K562 (cell line): ENCODE data around the gene ZFP57. TPM values are rescaled to one million over a fixed set of nuclear protein-coding genes. Genes with fewer than 3 reads are reported as not detected.

Experiments
- ATAC-seq: fragments of 200-7000 bp; cut with Tn5 transposase; 3 replicates; pipeline ENCODE4 v1.9.1; 2020; ENCODE audit warnings: moderate library complexity
- BruUV-seq: library from RNA; stranded (reverse); fragments of 400-500 nt; replicated peaks from 2 replicates; lab custom pipeline; 2021; lab: Mats Ljungman, UMichigan
- CTCF ChIA-PET: fragments of 300-600 bp; formaldehyde crosslinking; extraction: SDS; loops from one replicate; lab custom pipeline; 2021; ENCODE audit warnings: low intra/inter-chr PET ratio; lab: Yijun Ruan, JAX
- POLR2A ChIA-PET: fragments of 300-600, 350-650 bp; sonication (Branson Sonifier 250); formaldehyde crosslinking; extraction: SDS; loops from one replicate; lab custom pipeline; 2021; ENCODE audit warnings: antibody characterized with exemption, inconsistent platforms; lab: Yijun Ruan, JAX
- DNase-seq, 4 experiments: peaks; one replicate each; pipeline versions ENCODE4 v3.0.0 to v3.0.0-alpha.2; 2011 to 2018; ENCODE audit warnings: low spot score in 3 of 4, mixed read lengths in 3 of 4; ENCODE audit errors: extremely low read depth in 1 of 4
- FAIRE-seq: peaks from 2 replicates; lab custom pipeline; 2011; peaks lifted over from hg19 to GRCh38; lab: Jason Lieb, UNC
- H2AFZ ChIP-seq: 2 replicates; pipeline ENCODE4 v1.6.0; 2011; ENCODE audit warnings: low read depth, low read length, control low read depth, inconsistent platforms
- H3K27ac ChIP-seq: fragments of 200-600 bp; 3 replicates; pipeline ENCODE4 v1.8.0; 2011; ENCODE audit warnings: low read depth, mild to moderate bottlenecking, control low read depth, inconsistent platforms, low read length, moderate library complexity, mixed read lengths; ENCODE audit errors: extremely low read depth
- H3K27me3 ChIP-seq, 2 experiments: fragments of 300-600 bp in 1 of 2; 2 replicates in 1 of 2; 3 replicates in 1 of 2; pipeline versions ENCODE4 v1.6.0 to v1.8.0; 2011; ENCODE audit warnings: inconsistent platforms in 2 of 2, low read length in 2 of 2, mild to moderate bottlenecking in 1 of 2, mixed read lengths in 1 of 2, moderate library complexity in 1 of 2; ENCODE audit not compliant: control insufficient read depth in 2 of 2, insufficient read depth in 2 of 2
- H3K36me3 ChIP-seq: fragments of 300-600 bp; 3 replicates; pipeline ENCODE4 v1.8.0; 2011; ENCODE audit warnings: mild to moderate bottlenecking, low read length, inconsistent platforms; ENCODE audit not compliant: control insufficient read depth, insufficient read depth
- H3K4me1 ChIP-seq, 2 experiments: fragments of 200-600 bp in 1 of 2; replicated peaks in 1 of 2; 2 replicates in 1 of 2; 3 replicates in 1 of 2; pipeline versions ENCODE4 v1.5.1 to v1.8.0; 2011; ENCODE audit warnings: inconsistent platforms in 2 of 2, low read length in 2 of 2, mild to moderate bottlenecking in 1 of 2, mixed read lengths in 1 of 2, moderate library complexity in 1 of 2; ENCODE audit not compliant: control insufficient read depth in 2 of 2, insufficient read depth in 2 of 2
- H3K4me2 ChIP-seq: 2 replicates; pipeline ENCODE4 v1.6.1; 2011; ENCODE audit warnings: low read length, control low read depth, inconsistent platforms, mixed read lengths; ENCODE audit not compliant: insufficient read depth
- H3K4me3 ChIP-seq: fragments of 200-600 bp; sonication (generic), shearing (Covaris generic); 2 replicates; pipeline ENCODE4 v1.5.1; 2016; ENCODE audit warnings: control low read depth, inconsistent platforms
- H3K79me2 ChIP-seq: fragments of 200-600 bp; 3 replicates; pipeline ENCODE4 v1.8.0; 2011; ENCODE audit warnings: low read length, inconsistent platforms; ENCODE audit not compliant: control insufficient read depth, insufficient read depth
- H3K9ac ChIP-seq, 2 experiments: 2 replicates each; pipeline versions ENCODE4 v1.6.0 to v1.6.1; 2011; ENCODE audit warnings: low read depth in 2 of 2, low read length in 2 of 2, control low read depth in 1 of 2, inconsistent platforms in 1 of 2, mild to moderate bottlenecking in 1 of 2, mixed read lengths in 1 of 2; ENCODE audit not compliant: insufficient read depth in 1 of 2
- H3K9me1 ChIP-seq: one replicate; pipeline ENCODE4 v1.6.0; 2011; ENCODE audit warnings: inconsistent platforms, mild to moderate bottlenecking, low read length, moderate library complexity; ENCODE audit not compliant: control insufficient read depth, insufficient read depth
- H3K9me3 ChIP-seq: replicated peaks from 2 replicates; pipeline ENCODE4 v1.5.1; 2011; ENCODE audit warnings: low read depth, low read length, inconsistent platforms; ENCODE audit not compliant: control insufficient read depth, insufficient read depth
- H4K20me1 ChIP-seq: replicated peaks from 2 replicates; pipeline ENCODE4 v1.6.1; 2011; ENCODE audit warnings: low read length, inconsistent platforms, mixed read lengths; ENCODE audit not compliant: control insufficient read depth, insufficient read depth
- ARNT ChIP-seq, 2 experiments: fragments of 450-650 bp; IDR thresholded peaks; 2 replicates each; pipeline ENCODE4 v1.6.1; 2016; ENCODE audit warnings: mild to moderate bottlenecking in 1 of 2
- CBX2 ChIP-seq: fragments of 200-600 bp; sonication (generic); IDR thresholded peaks from one replicate; pipeline ENCODE4 v1.6.1; 2012; ENCODE audit warnings: mild to moderate bottlenecking, low read length, inconsistent platforms; ENCODE audit not compliant: insufficient read depth, poor library complexity, severe bottlenecking
- CBX3 ChIP-seq, 2 experiments: IDR thresholded peaks; 1 replicate in 1 of 2; 2 replicates in 1 of 2; pipeline ENCODE4 v1.6.1; 2012; ENCODE audit warnings: inconsistent platforms in 2 of 2, low read length in 2 of 2, borderline replicate concordance in 1 of 2, control low read depth in 1 of 2
- ESRRA ChIP-seq: fragments of 450-650 bp; IDR thresholded peaks from 2 replicates; pipeline ENCODE4 v1.6.1; 2014; ENCODE audit warnings: low read depth, mild to moderate bottlenecking, moderate library complexity, borderline replicate concordance
- MXD1 ChIP-seq: fragments of 250-450 bp; sonication (Bioruptor Pico); IDR thresholded peaks from 2 replicates; pipeline ENCODE4 v1.8.0; 2021; ENCODE audit warnings: borderline replicate concordance, mild to moderate bottlenecking, moderate library complexity; ENCODE audit not compliant: poor library complexity, severe bottlenecking
- PHB2 ChIP-seq: fragments of 450-650 bp; IDR thresholded peaks from 2 replicates; pipeline ENCODE4 v1.6.1; 2017; ENCODE audit warnings: low read depth
- POLR2H ChIP-seq: IDR thresholded peaks from 2 replicates; pipeline ENCODE4 v1.6.1; 2016; ENCODE audit warnings: missing genetic modification characterization, low read depth, mild to moderate bottlenecking, control low read depth, missing compliant biosample characterization, moderate library complexity
- TCF7L2 ChIP-seq: fragments of 150-350 bp; IDR thresholded peaks from 2 replicates; pipeline ENCODE4 v1.6.1; 2016; ENCODE audit warnings: low read depth, mild to moderate bottlenecking, low read length, moderate library complexity
- ZNF551 ChIP-seq: fragments of 250-450 bp; sonication (Bioruptor Pico); IDR thresholded peaks from 2 replicates; pipeline ENCODE4 v1.5.0; 2021; ENCODE audit warnings: mild to moderate bottlenecking, moderate library complexity
- ZNF696 ChIP-seq: fragments of 250-450 bp; sonication (Bioruptor Pico); conservative IDR thresholded peaks from 2 replicates; pipeline ENCODE4 v1.4.0; 2020; ENCODE audit warnings: mild to moderate bottlenecking, moderate library complexity
- whole genome bisulfite sequencing: fragments of 100-300 bp; shearing (Covaris generic); methylation state at CpG from one replicate; pipeline ENCODE4 v1.1.6; 2016; ENCODE audit warnings: low coverage, mixed read lengths; ENCODE audit not compliant: insufficient coverage; ENCODE audit errors: missing lambda C conversion rate; 5-methylcytosine and 5-hydroxymethylcytosine counted together
- in situ Hi-C: fragments of 300-500 bp; cut with MboI; formaldehyde crosslinking; loops from 4 replicates; pipeline ENCODE4 v1.15.0; 2018; ENCODE audit warnings: inconsistent platforms, mixed read lengths
- intact Hi-C: fragments of 100-400 bp; cut with micrococcal nuclease; formaldehyde crosslinking; loops from 2 replicates; pipeline ENCODE4 v1.14.2; 2022
- polyA plus RNA-seq, 8 experiments: library from polyadenylated mRNA; depleted of rRNA in 4 of 8; stranded (reverse) in 5 of 8; unstranded in 3 of 8; fragments of >200 nt; fragmentation: Nextera tagmentation in 2 of 8; fragmentation: Illumina TruSeq in 1 of 8; extraction: Ambion mirVana in 2 of 8; extraction: Trizol in 1 of 8; gene quantifications; 2 replicates each; pipeline versions ENCODE4 v1.2.1 to v1.2.3, GENCODE V29; 2011 to 2014; ENCODE audit warnings: inconsistent platforms in 1 of 8, missing spikeins in 1 of 8
- total RNA-seq, 7 experiments: library from RNA; depleted of rRNA in 6 of 7; stranded (reverse); fragments of >200 nt in 6 of 7; fragmentation: Illumina TruSeq in 2 of 7; extraction: Trizol in 2 of 7; gene quantifications; 2 replicates each; pipeline versions ENCODE4 v1.2.1 to v1.2.3, GENCODE V29; 2011 to 2021; ENCODE audit warnings: low replicate concordance in 1 of 7
- TF ChIP-seq, protein P1 (sequence below): fragments of 250-450 bp; sonication (Bioruptor Pico); IDR thresholded peaks from 2 replicates; pipeline ENCODE4 v1.8.0; 2021; ENCODE audit warnings: moderate library complexity, mild to moderate bottlenecking, inconsistent platforms

ZFP57 gene
- total and polyA plus RNA-seq, 9 of the 15 experiments (the other 6 are each of a cell fraction or from before 2014, with no cell fraction given) = 0.04 to 0.28 (median 0.13) TPM

GRCh38 chr6:29710281-29710941 lies 29.5 kb upstream of the ZFP57 start:
- no peak for TF ChIP-seq ZNF551 (CRISPR knock-in tag)
- TF ChIP-seq ESRRA = no peak
- TF ChIP-seq MXD1 (CRISPR knock-in tag) = no peak
- TF ChIP-seq, protein P1, sequence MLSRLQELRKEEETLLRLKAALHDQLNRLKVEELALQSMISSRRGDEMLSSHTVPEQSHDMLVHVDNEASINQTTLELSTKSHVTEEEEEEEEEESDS (CRISPR knock-in tag) = no peak
- TF ChIP-seq ZNF696 (CRISPR knock-in tag) = no peak
- no peak for TF ChIP-seq CBX2
- no peak for TF ChIP-seq ARNT (IDR thresholded peaks at IDR 0.05)
- TF ChIP-seq TCF7L2 = no peak
- no peak for TF ChIP-seq POLR2H
- TF ChIP-seq CBX3 (IDR thresholded peaks at IDR 0.05; ENCODE audit: borderline replicate concordance in 1 of 2, low read length in 2 of 2) = no peak
- no peak for TF ChIP-seq PHB2
- TF ChIP-seq, all 486 proteins: peak for 0
- Histone ChIP-seq H3K4me3 (no peak overlapping the region), H3K27ac (no peak overlapping the region), H3K9me1 (no peaks in the 10 kb centered on the region), H3K9ac (no peak overlapping the region), H3K36me3 (no peaks in the 10 kb centered on the region), H3K4me1 (no peaks in the 10 kb centered on the region), H3K27me3 (peaks cover 6 to 34% of the 10 kb centered on the region in 2 experiments; a peak in 3 of 5 replicates), H3K9me3 (no peaks in the 10 kb centered on the region), H4K20me1 (no peaks in the 10 kb centered on the region), H2AFZ (no peak overlapping the region), H3K4me2 (no peak overlapping the region), H3K79me2 (no peaks in the 10 kb centered on the region)
- BruUV-seq = no TSS peak
- intact Hi-C loops = no loop called here
- in situ Hi-C loops = no loop called here
- WGBS = 3% methylated on average over 8 of the region's 8 CpGs
- ChIA-PET POLR2A (no interaction called here), CTCF (no interaction called here)
- DNase-seq (no peak), FAIRE-seq (no peak), ATAC-seq (no peak)
